GM18870 (cell line): Measurements from ENCODE around the gene PCDHGA6.
"Not testable (repeated sequence)": the region's sequence is repeated elsewhere in the genome, so short reads cannot be mapped to it uniquely, and the experiment has no call there.

ENCODE experiments used
- ATAC-seq: cut with Tn5 transposase; IDR thresholded peaks from one replicate; pipeline ENCODE4 v1.9.1; 2021; ENCODE audit warnings: moderate library complexity; ENCODE audit not compliant: unreplicated experiment

PCDHGA6 gene

GRCh38 chr5:141392429-141393198 is 18.9 kb downstream of the PCDHGA6 start, which contains the start of gene PCDHGA8:
Gene PCDHGA8, plus strand, starts transcription at chr5:141392633. Its CDS starts 181 bp downstream, at chr5:141392814.
- no peak for ATAC-seq

GRCh38 chr5:141393267-141393666 is 19.6 kb downstream of the PCDHGA6 start:
- ATAC-seq, result no peak

- not testable (repeated sequence) for ATAC-seq
These were observed 20.9 kb downstream of the PCDHGA6 start for GRCh38 chr5:141394401-141395187.

- not testable (repeated sequence) for ATAC-seq
These were observed 24.3 kb downstream of the PCDHGA6 start, which contains the start of gene PCDHGB5 for GRCh38 chr5:141397756-141398551. Gene PCDHGB5, plus strand, starts transcription at chr5:141397947. Its CDS starts 181 bp downstream, at chr5:141398128.

GRCh38 chr5:141398608-141399007 is 24.9 kb downstream of the PCDHGA6 start:
- ATAC-seq, result no peak

- ATAC-seq, result no peak
These were observed 26.0 kb downstream of the PCDHGA6 start for GRCh38 chr5:141399555-141400258.

- no peak for ATAC-seq
These were observed 29.0 kb downstream of the PCDHGA6 start, which contains the start of gene PCDHGA9 for GRCh38 chr5:141402553-141403243. Gene PCDHGA9, plus strand, starts transcription at chr5:141402778. Its CDS starts 175 bp downstream, at chr5:141402953.

GRCh38 chr5:141403387-141403786 is 29.7 kb downstream of the PCDHGA6 start:
- ATAC-seq, result no peak

GRCh38 chr5:141407790-141408505 is 34.3 kb downstream of the PCDHGA6 start, which contains the start of gene PCDHGB6:
Gene PCDHGB6, plus strand, starts transcription at chr5:141408021. Its CDS starts 182 bp downstream, at chr5:141408203.
- not testable (repeated sequence) for ATAC-seq

GRCh38 chr5:141409598-141410306 is 36.1 kb downstream of the PCDHGA6 start:
- ATAC-seq, result no peak

GRCh38 chr5:141411575-141411974 is 37.9 kb downstream of the PCDHGA6 start:
- no peak for ATAC-seq

GRCh38 chr5:141412854-141413539 is 39.3 kb downstream of the PCDHGA6 start, which contains the start of gene PCDHGA10:
Gene PCDHGA10, plus strand, starts transcription at chr5:141412987. Its CDS starts 189 bp downstream, at chr5:141413176.
- ATAC-seq, result peak; percentile 78

- no peak for ATAC-seq
These were observed 39.9 kb downstream of the PCDHGA6 start for GRCh38 chr5:141413540-141414069.

GRCh38 chr5:141414548-141415274 is 41.0 kb downstream of the PCDHGA6 start:
- ATAC-seq, result not testable (repeated sequence)

- not testable (repeated sequence) for ATAC-seq
These were observed 41.6 kb downstream of the PCDHGA6 start for GRCh38 chr5:141415275-141415618.

GRCh38 chr5:141417494-141418172 is 43.9 kb downstream of the PCDHGA6 start, which contains the start of gene PCDHGB7:
Gene PCDHGB7, plus strand, starts transcription at chr5:141417677. Its CDS starts 183 bp downstream, at chr5:141417860.
- ATAC-seq, result peak; percentile 68
